Endodermal cell (in vitro differentiated cells): Measurements from ENCODE around the gene CXorf49. TPM values are rescaled to one million over a fixed set of nuclear protein-coding genes. Genes with fewer than 3 reads are reported as not detected.

Experiments used
- DNase-seq: peaks from one replicate; pipeline ENCODE4 v3.0.0-alpha.2; 2017
- H3K27ac ChIP-seq: 2 replicates; pipeline ENCODE4 v1.5.1; 2013; ENCODE audit warnings: mild to moderate bottlenecking, low read depth, low read length, moderate library complexity
- H3K27me3 ChIP-seq: 2 replicates; pipeline ENCODE4 v1.6.1; 2013; ENCODE audit warnings: mild to moderate bottlenecking, low read length, moderate library complexity; ENCODE audit not compliant: insufficient read depth, control insufficient read depth, poor library complexity, severe bottlenecking
- H3K36me3 ChIP-seq: 2 replicates; pipeline ENCODE4 v1.7.0; 2013; ENCODE audit warnings: mild to moderate bottlenecking, low read length, moderate library complexity; ENCODE audit not compliant: control insufficient read depth, insufficient read depth
- H3K4me1 ChIP-seq: one replicate; pipeline ENCODE4 v1.7.0; 2013; ENCODE audit warnings: low read length; ENCODE audit not compliant: control insufficient read depth, insufficient read depth
- H3K4me3 ChIP-seq: 2 replicates; pipeline ENCODE4 v1.5.1; 2013; ENCODE audit warnings: mild to moderate bottlenecking, low read length, moderate library complexity
- H3K9ac ChIP-seq: 2 replicates; pipeline ENCODE4 v1.6.1; 2013; ENCODE audit warnings: mild to moderate bottlenecking, low read length, moderate library complexity; ENCODE audit not compliant: poor library complexity, severe bottlenecking; ENCODE audit errors: extremely low read depth
- H3K9me3 ChIP-seq: 2 replicates; pipeline ENCODE4 v1.6.1; 2013; ENCODE audit warnings: mild to moderate bottlenecking, low read length, moderate library complexity; ENCODE audit not compliant: control insufficient read depth
- H3K27ac Mint-ChIP-seq: 2 replicates; pipeline ENCODE4 v1.8.0; 2020; ENCODE audit warnings: mixed read lengths
- H3K27me3 Mint-ChIP-seq: 2 replicates; pipeline ENCODE4 v1.8.0; 2021; ENCODE audit warnings: mild to moderate bottlenecking, mixed read lengths; ENCODE audit not compliant: insufficient read depth
- H3K36me3 Mint-ChIP-seq: 2 replicates; pipeline ENCODE4 v1.8.0; 2020; ENCODE audit warnings: low read depth, mixed read lengths
- H3K4me1 Mint-ChIP-seq: 2 replicates; pipeline ENCODE4 v1.8.0; 2020; ENCODE audit warnings: mixed read lengths
- H3K4me3 Mint-ChIP-seq: 2 replicates; pipeline ENCODE4 v1.8.0; 2020; ENCODE audit warnings: mild to moderate bottlenecking, moderate library complexity, mixed read lengths
- H3K9me3 Mint-ChIP-seq: 2 replicates; pipeline ENCODE4 v1.8.0; 2020; ENCODE audit warnings: mild to moderate bottlenecking, mixed read lengths
- WGBS, 2 experiments: methylation state at CpG; one replicate each; pipeline versions ENCODE4 v1.1.5 to v1.1.7; 2013; ENCODE audit warnings: missing lambda C conversion rate in 2 of 2, mixed read lengths in 1 of 2; ENCODE audit not compliant: insufficient coverage in 1 of 2, insufficient read length in 1 of 2; 5-methylcytosine and 5-hydroxymethylcytosine counted together
- total RNA-seq, 2 donors: library from RNA; stranded (reverse); fragmentation: NEBNext Ultra II Directional in 1 of 2; extraction: Animal tissue kit (Norgen Biotek cat#: 25700) in 1 of 2; gene quantifications; 2 replicates in 1 of 2; 3 replicates in 1 of 2; pipeline ENCODE4 v1.2.1, GENCODE V29; 2021
- TF ChIP-seq, protein P1 (sequence below): fragments of 200-600 bp; sonication (generic); conservative IDR thresholded peaks from 2 replicates; pipeline ENCODE4 v1.5.0; 2021; ENCODE audit warnings: antibody characterized with exemption, mild to moderate bottlenecking

The CXorf49 gene
- total RNA-seq, 2 donors from 2014 or later: not detected

DNA sequence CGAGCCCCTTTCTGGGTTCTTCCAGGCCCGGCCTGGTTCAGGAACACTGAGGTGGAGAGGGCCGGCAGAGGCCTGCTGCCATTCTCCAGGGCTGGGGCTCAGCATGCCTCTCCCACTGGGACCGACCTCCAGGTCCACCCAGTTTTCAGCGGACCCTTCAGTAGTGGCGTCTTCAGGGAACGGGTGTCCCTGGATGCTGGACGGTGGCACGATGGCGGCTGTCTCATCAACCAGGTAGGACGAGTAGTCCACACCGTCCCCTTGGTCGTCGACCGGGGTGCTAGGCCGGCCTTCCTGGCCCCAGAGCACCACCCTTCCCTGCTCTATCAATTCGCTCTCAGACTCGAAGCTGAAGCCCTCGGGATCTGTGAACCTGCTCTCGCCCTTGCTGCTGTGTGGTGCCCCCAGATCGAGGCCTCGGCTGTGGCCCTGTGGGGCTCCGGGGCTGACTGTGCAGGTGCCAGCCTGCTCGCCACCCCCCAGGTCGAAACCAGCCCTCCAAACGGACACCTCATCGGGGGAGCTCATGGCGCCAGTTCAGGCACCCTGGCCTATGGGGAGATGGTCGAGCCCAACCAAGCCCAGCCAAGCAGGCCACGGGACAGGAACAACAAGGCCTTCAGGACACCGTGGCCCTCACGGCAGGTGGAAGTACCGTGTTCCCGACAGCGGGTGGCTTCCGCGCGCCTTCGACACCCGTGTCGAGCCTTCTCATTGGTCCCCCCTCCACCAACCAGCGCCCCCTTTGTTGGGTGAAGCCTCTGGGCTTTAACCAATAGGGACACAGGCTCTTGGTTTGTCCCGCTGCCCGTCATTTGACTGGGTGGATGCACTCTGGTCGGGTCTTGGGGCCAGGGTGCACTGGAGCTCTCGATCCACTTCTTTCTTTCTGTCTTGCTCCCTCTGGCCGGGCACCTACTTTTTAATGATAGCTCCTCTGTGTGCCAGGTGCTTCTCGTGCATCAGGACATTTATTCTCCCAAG is 51.6 kb downstream of the CXorf49 start:
- Histone ChIP-seq H3K27ac (no peak overlapping the region), H3K4me3 (no peak overlapping the region), H3K9ac (no peak overlapping the region), H3K27me3 (no peaks in the 10 kb centered on the region), H3K9me3 (no peaks in the 10 kb centered on the region), H3K36me3 (no peaks in the 10 kb centered on the region), H3K4me1 (no peaks in the 10 kb centered on the region)
- H3K4me1 Mint-ChIP-seq: no peaks in the 10 kb centered on the region
- H3K9me3 Mint-ChIP-seq: peaks cover 62% of the 10 kb centered on the region
- H3K4me3 Mint-ChIP-seq: no peak overlapping the region
- TF ChIP-seq, protein P1, sequence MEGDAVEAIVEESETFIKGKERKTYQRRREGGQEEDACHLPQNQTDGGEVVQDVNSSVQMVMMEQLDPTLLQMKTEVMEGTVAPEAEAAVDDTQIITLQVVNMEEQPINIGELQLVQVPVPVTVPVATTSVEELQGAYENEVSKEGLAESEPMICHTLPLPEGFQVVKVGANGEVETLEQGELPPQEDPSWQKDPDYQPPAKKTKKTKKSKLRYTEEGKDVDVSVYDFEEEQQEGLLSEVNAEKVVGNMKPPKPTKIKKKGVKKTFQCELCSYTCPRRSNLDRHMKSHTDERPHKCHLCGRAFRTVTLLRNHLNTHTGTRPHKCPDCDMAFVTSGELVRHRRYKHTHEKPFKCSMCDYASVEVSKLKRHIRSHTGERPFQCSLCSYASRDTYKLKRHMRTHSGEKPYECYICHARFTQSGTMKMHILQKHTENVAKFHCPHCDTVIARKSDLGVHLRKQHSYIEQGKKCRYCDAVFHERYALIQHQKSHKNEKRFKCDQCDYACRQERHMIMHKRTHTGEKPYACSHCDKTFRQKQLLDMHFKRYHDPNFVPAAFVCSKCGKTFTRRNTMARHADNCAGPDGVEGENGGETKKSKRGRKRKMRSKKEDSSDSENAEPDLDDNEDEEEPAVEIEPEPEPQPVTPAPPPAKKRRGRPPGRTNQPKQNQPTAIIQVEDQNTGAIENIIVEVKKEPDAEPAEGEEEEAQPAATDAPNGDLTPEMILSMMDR: no peak
- peaks cover 2% of the 10 kb centered on the region for H3K27me3 Mint-ChIP-seq
- H3K27ac Mint-ChIP-seq: no peak overlapping the region
- WGBS, 2 experiments: 92 to 94% methylated on average over 19 to 46 of the region's 48 CpGs
- DNase-seq: no peak
- no peaks in the 10 kb centered on the region for H3K36me3 Mint-ChIP-seq

DNA sequence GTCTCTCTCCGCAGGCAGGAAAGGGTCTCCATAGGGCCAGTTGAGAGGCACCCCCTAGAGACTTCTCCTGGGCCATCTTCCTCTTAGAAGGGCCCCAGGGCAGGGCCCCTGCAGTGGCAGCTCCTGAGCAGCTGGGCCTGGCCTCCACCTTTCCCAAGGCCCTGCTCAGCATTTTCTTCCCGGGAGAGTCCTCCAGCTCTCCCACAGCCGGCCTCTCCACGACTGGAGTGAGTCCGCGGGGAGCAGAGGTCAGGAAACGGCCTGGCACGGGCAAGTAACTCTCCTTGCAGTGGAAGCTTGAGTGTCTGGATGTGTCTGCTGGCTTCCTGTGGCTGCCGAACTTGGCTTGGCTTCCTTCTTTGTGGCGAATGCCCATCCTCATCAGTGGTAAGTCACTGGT is 52.3 kb downstream of the CXorf49 start:
- H3K27me3 ChIP-seq: no peaks in the 10 kb centered on the region
- TF ChIP-seq, protein P1: no peak
- no peaks in the 10 kb centered on the region for H3K4me1 ChIP-seq
- Mint-ChIP-seq H3K27ac (no peak overlapping the region), H3K27me3 (peaks cover 2% of the 10 kb centered on the region), H3K4me1 (no peaks in the 10 kb centered on the region), H3K9me3 (peaks cover 62% of the 10 kb centered on the region), H3K36me3 (no peaks in the 10 kb centered on the region), H3K4me3 (no peak overlapping the region)
- 88 to 90% methylated on average over 2 to 10 of the region's 10 CpGs for WGBS, 2 experiments
- H3K9me3 ChIP-seq: no peaks in the 10 kb centered on the region
- no peak overlapping the region for H3K9ac ChIP-seq
- H3K27ac ChIP-seq: no peak overlapping the region
- no peak for DNase-seq
- no peak overlapping the region for H3K4me3 ChIP-seq
- H3K36me3 ChIP-seq: no peaks in the 10 kb centered on the region

DNA sequence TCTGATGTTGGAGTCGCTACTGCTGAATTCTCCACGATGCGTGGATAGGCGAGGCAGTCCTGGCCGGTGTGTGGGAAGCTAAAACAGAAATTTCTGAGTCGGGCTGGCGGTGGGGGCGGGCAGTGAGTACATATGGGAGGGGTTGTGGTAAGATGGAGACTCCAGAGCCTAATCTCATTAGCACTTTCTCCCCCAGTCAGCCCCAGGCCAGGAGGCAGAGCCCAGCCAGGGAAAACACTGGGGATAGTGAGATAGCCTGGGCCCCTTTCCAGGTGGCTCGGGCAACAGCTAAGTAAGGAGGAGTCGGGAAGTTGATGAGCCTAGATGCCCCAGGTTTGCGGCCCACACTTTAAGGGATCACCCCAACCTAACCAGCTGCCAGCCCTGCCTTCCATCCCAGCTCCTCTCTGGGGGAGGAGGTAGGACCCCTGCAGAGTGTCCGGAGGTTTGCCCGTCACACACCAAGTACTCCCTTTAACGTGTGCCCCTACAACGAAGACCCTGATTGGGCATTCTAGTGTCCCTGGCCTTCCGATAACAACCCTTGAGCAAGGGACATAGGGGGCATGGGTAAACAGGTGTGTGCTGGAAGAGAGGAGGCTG is 53.1 kb downstream of the CXorf49 start:
- H3K4me1 ChIP-seq: no peaks in the 10 kb centered on the region
- 90 to 100% methylated on average over 3 to 10 of the region's 16 CpGs for WGBS, 2 experiments
- H3K9me3 Mint-ChIP-seq: peaks cover 64% of the 10 kb centered on the region
- no peak overlapping the region for H3K9ac ChIP-seq
- TF ChIP-seq, protein P1: no peak
- H3K4me1 Mint-ChIP-seq: no peaks in the 10 kb centered on the region
- H3K27ac ChIP-seq: no peak overlapping the region
- H3K9me3 ChIP-seq: no peaks in the 10 kb centered on the region
- no peak overlapping the region for H3K4me3 ChIP-seq
- no peaks in the 10 kb centered on the region for H3K27me3 ChIP-seq
- H3K27ac Mint-ChIP-seq: no peak overlapping the region
- no peaks in the 10 kb centered on the region for H3K36me3 Mint-ChIP-seq
- no peak overlapping the region for H3K4me3 Mint-ChIP-seq
- peaks cover 2% of the 10 kb centered on the region for H3K27me3 Mint-ChIP-seq
- DNase-seq: no peak
- no peaks in the 10 kb centered on the region for H3K36me3 ChIP-seq

Other genes with a start within 250 kb of the CXorf49 start
- 100 to 1,000 TPM; 114 to 153 TPM for gene OGT, start 185.2 kb downstream of the CXorf49 start, total RNA-seq
- 1 to 10 TPM; 2.1 to 2.3 TPM for gene GCNA, start 139.8 kb downstream of the CXorf49 start, total RNA-seq
- not detected for gene CXCR3, start 99.8 kb downstream of the CXorf49 start, total RNA-seq
- gene CXorf49B, start 45.1 kb upstream of the CXorf49 start, total RNA-seq: not detected
- 10 to 100 TPM in 1 of 2 donors, 1 to 10 TPM in 1; 6.9 to 11.2 TPM for gene NHSL2, start 192.6 kb upstream of the CXorf49 start, total RNA-seq